ELR (cell line): ENCODE results near the gene RAB11FIP3.
"Not testable (repeated sequence)": the region's sequence is repeated elsewhere in the genome, so short reads cannot be mapped to it uniquely, and the experiment has no call there.

Experiments
- DNase-seq: peaks from one replicate; pipeline ENCODE4 v3.0.0-alpha.2; 2015; ENCODE audit warnings: low read depth

The RAB11FIP3 gene, protein sequence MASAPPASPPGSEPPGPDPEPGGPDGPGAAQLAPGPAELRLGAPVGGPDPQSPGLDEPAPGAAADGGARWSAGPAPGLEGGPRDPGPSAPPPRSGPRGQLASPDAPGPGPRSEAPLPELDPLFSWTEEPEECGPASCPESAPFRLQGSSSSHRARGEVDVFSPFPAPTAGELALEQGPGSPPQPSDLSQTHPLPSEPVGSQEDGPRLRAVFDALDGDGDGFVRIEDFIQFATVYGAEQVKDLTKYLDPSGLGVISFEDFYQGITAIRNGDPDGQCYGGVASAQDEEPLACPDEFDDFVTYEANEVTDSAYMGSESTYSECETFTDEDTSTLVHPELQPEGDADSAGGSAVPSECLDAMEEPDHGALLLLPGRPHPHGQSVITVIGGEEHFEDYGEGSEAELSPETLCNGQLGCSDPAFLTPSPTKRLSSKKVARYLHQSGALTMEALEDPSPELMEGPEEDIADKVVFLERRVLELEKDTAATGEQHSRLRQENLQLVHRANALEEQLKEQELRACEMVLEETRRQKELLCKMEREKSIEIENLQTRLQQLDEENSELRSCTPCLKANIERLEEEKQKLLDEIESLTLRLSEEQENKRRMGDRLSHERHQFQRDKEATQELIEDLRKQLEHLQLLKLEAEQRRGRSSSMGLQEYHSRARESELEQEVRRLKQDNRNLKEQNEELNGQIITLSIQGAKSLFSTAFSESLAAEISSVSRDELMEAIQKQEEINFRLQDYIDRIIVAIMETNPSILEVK

DNA sequence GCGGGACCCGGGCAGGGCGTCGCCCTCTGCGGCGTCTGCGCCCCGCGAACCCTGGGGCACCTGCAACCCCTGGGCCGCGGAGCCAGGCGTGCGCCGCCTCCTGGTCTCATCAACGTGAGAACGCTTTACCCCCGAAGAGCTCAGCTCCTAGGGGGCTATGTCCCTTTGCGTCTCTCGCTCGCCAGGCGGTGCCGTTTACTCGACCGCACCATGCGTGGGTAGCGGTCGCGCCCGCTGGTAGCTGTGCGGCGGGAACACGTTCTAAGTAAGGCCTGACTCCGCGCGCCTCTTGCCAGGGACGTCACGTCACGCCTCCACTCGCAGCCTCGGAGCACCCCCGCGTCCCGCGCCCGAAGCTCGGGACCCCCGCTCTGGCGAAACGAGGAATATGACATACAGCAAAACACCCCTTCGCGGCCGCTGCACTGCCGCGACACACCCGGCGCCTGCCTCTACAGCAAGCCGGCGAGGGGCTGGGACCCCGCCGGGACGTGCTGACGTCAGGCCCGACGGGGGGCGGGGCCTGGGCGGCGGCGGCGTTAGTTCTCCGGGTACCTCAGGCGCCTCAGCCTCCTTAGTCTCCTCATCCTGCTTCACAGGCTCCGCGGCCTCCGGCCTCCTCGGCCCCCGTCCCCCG lies at the start of gene RAB11FIP3:
TSS of gene RAB11FIP3 (plus strand) at position 568 of the 637 bp plus-strand sequence. CDS start 358 bp downstream, outside the sequence.
- DNase-seq = peak; percentile 81

DNA sequence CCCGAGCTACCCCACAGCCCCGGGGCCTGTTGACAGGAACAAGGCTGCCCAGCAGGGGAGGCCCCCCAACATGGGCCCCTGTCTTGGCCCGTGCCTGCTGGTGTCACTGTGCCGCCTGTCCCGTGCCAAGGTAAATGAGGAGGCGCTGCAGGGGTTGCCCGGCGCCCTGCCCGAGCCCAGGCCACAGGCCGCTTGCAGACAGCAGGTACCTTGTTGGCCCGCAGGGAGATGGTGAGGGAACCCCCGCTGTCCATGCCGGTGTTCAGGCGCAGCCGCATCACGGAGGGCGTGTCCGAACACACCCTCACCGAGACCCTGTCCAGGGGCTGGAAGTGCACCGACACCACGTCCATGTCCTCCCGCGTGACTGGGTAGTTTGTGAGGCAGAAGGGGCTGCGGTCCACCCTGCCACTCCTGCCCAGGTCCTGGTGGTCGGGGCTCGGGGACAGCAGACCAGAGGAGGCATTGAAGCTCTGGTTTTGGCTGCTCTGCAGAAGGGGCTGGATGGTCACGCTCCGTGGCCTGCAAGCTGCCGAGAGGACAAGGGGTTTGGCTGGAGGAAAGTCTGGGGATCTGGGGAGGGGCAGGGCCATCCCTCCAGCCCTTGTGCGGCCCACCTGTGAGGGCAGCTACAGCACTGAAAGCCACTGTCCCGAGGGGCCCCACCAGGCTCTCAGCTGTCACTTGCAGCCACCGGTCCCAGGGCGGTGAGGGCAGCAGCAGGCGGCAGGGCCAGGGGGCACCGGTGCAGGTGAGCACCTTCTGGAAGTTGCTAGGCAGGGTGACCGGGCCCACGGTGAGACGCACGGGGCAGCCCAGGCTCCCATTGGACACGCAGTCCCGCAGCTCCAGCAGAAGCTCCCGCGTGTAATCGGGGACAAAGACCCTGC lies 49.3 kb upstream of the RAB11FIP3 start:
- DNase-seq = no peak

DNA sequence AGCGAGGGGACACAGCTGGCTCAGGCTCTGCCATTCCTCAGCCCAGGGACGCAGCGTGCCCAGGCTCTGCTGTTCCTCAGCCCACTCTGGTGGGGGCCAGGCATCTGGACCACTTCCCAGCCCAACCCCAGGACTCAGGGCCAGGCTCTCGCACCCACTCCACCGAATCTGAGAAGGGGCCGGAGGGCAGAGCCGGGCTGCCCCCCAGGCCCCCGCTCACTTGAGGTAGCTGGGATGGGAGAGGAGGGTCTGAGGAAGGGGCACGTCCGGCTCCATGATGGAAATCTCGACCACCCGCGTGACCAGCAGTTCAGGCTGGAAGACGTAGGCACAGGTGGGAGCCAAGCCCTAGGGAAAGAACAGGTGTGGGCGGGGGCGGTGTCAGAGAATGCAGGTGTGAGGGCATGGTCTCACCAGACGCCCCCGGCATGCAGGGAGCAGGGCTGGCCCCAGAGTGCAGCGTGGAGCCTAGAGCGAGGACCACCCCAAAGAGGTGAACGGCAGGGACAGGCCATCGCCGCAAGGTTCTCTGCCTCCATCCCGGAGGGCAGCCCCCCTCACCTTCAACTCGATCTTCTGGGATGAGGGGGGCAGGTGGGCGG lies 48.5 kb upstream of the RAB11FIP3 start:
- no peak for DNase-seq

DNA sequence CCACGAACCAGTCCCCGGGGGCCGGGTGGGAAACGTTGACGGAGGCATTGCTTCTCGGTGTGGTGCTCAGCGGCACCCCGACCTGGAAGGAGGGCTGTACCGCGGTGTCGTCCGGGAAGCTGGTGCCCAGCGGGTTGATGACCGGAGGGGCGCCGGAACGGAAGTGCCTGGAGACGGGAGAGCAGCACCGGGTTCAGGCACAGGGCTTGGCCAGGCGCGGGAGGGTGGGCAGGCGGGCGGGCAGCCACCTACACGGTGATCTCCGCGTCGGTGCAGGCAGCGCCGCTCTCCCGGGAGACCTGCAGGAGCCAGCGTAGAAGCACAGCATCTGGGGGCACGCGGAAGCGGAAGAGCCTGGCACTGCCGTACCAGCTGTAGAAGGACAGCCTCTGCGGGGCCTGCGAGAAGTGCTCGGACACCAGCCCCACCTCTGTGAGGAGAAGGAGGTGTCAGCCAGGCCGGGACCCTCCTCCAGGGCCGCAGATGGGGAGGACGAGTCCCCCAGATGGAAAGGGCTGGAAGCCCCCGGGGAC lies 48.0 kb upstream of the RAB11FIP3 start:
- no peak for DNase-seq

DNA sequence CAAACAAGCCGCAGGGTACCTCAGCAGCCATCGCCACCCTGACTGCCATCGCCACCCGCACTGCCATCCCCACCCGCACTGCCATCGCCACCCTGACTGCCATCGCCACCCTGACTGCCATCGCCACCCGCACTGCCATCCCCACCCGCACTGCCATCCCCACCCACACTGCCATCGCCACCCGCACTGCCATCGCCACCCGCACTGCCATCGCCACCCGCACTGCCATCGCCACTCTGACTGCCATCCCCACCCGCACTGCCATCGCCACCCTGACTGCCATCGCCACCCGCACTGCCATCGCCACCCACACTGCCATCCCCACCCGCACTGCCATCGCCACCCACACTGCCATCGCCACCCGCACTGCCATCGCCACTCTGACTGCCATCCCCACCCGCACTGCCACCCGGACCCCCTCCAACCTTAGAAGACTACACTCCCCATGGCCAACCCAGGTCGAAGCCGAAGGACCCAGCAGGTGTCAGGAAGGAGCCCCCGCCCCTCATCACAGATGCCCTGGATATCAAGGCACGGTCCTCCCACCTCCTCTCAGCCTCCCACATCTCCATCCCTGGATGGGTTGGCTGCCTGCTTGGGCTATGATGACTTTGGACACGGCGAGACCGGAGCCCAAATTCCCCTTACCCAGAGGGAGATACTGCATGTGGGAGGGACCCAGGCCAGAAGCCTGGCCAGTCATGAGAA lies 47.2 kb upstream of the RAB11FIP3 start:
- DNase-seq = not testable (repeated sequence)

DNA sequence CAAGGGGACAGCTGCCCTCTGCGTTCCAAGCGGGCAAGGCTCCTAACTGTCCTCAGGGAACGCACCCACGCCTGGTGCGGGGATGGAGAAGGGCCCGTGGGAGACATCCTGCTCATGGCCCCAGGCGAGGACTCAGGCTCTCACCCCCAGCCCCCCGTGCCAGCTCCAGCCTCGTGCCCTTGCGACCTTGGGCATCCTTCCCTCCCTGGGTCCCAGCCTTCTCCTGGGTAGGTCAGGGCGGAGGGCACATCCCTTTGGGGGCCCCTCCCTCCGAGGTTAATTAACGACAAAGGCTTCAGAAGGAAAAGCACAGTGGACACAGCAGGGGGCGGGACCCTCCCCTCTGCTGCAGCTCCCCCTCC lies 46.6 kb upstream of the RAB11FIP3 start:
- no peak for DNase-seq

DNA sequence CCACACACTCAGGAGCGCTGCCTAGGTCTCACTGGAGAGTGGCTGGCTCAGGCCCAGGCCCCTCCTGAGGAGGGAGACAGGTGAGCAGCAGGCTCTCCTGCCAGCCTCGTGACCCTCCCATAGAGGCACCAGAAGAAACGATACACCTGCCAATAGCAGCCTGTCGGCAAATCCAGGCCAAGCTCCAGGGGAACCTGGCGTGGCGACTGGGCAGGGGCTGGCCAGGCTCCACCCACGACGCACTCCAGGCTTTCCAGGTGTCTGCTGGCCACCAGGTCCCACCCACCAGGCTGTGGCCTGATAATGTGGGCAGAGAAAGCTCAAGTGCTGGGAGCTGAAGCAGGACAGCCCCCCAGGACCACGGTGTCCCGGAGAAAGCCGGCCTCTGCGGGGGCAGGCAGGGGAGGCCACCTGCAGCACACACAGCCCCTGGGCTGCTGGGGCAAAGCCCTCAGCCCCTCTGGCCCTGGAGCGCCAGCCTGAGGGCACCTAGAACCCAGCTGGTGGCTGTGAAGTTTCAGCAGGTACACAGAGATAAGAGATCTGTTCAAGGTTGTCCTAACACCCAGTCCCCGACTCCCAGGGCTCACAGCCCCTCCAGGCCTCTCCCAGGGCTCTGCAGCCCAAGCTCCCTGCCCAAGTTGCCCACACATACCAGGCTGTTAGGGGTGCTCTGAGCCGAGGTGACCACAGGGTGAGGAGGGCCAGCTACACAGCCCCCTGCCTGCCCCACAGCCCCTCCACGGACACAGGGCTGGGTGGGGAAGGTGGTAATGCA lies 46.1 kb upstream of the RAB11FIP3 start:
- DNase-seq = no peak

DNA sequence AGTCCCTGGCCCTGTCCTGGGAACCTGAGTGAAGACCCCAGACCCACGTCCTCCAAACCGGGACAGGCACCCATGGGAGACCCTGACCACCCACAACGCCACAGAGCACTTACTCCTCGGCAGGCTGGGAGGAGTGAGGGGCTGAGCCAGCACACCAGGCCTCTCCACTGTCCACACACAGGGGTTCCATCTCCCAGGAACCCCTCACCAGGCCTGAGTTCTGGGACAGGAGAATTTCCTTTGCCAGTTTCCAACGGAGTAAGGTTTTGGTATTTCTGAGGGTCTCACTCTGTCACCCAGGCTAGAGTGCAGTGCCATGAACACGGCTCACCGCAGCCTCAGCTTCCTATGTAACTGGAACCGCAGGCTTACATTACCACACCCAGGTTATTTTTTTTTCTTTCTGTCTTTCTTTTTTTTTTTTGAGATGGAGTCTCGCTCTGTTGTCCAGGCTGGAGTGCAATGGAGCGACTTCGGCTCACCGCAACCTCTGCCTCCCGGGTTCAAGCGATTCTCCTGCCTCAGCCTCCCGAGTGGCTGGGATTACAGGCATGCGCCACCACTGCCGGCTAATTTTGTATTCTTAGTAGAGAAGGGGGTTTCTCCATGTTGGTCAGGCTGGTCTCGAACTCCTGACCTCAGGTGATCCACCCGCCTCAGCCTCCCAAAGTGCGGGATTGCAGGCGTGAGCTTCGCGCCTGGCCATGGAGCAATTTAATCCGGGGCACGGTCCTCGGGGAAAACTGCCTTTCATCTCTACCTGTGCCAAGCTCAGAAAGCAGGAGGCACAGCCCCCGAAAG lies 45.3 kb upstream of the RAB11FIP3 start:
- DNase-seq = no peak

DNA sequence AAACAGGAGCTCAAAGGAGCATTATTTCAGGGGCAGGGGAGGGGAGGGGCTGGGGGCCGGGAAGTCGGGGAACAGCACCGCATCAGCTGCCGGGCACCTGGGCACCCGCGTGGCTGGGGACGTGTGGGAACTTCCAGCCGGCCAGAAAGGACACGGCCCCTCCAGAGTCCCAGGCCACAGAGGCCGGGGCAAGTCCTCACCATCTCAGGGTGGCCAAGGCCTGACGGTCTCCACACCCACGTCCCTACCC lies 44.8 kb upstream of the RAB11FIP3 start:
- DNase-seq = no peak

DNA sequence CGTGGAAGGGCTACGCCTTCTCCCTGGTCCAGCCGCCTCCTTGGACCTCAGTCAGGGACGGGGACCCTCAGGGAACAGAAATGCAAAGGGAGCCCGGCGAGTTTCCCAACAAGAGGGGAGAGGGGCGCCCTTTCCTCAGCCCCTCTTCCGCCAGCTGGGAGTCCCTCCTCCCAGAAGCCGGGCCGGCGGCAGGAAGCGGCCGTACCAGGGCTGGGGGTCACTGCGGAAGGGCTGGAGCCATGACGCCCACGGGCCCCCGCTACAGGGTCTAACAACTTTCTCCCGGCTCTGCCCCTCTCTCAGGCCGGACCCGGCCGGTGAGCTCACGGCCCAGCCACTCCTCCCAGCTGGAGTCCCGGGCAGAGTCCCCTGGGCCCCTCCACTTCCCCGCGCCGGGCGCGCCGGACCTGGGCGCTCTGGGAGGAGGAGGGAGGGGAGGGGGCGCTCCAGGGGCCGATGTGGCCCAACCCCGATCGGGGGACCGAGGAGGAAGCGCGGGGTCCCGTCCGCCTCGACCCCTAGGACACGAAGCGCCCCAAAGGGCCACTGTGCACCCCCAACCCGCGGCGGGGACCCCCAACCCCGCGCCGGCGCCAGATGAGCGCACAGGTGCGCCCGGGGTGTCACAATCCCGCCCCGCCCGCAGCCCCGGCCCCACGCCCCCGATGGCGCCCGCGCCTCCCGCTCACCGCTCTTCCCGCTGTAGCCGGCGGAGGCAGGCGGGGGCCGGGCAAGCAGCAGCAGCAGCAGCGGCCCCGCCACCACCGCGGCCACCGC lies 44.2 kb upstream of the RAB11FIP3 start:
- DNase-seq = peak; percentile 36

DNA sequence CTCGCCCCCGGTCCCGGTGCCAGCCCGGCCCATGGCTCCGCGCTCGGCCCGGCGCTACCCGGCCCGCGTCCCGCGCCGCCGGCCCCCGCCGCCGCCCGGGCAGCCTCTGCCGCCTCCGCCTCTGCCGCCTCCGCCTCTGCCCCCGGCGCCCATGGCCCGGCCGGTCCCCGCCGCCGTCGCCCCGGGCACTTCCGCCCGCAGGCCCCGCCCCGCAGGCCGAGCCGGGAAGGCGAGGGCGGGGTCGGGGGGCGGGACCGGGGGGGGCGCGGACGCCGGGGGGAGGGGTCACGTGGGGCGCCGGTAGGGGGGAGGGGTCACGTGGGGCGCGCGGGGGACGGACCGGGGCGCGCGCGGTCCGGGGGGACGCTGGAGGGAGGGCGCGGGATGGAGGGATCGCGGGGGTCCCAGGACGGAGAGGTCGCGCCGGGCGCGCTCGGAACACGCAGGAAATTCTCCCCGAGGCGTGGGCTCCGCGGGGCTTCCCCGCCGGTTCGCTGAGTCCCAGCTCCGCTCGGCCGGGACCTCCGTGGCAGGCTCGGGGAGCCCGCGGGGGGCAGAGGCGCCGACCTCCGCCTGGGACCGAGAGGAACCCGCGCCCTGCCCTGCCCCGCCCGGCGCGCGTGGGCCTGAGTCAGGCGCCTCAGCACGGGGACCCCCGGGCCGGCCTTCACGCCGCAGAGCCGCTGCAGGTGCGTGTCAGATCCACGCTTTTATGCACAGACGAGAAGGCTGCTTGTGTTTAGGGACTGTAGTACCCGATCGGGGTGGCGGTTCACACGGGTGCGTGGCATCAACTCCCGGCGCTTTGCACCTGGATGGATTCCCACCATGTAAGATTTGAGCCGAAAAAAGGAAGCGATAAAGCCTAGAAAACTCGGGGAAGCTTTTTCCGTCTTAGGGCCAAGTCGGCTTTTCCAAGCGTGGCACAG lies 43.4 kb upstream of the RAB11FIP3 start, which contains the start of gene PGAP6:
TSS of gene PGAP6 (minus strand) at position 190 of the 929 bp plus-strand sequence. CDS start at position 33, 157 bp downstream.
- DNase-seq = peak; percentile 68

DNA sequence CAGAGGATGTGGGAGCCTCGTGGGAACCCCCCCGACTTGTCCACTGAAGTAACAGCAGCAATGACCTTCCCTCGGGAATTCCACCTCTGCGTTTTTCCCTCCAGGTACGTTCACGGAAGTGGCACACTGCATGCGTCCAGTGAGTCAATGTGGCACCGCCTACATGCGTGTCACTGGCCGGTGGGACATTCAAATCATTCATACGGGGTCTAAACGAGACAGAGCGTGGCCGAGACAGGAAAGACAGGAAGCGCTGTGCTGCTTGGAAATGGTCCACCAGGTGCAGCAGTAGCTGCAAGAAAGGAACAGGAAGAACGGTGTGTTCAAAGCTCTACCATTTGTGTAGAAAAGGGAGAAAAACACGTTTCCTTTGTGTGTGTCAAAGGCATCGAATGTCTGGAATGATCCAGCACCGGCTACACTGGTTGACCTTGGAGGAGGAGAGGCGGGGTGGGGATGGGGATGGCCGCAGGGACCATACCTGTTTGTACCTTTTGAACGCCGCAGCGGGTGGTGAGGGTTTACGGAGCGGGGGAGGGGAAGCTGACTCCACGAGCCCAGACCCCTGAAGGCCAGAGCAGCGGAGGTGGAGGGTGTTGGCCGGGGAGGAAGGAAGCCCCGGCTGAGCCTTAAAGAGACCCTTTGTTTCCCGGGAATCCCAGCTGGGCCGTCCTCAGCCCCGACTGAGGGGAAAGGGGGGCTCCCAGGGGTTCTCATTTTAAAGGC lies 42.0 kb upstream of the RAB11FIP3 start:
- no peak for DNase-seq

DNA sequence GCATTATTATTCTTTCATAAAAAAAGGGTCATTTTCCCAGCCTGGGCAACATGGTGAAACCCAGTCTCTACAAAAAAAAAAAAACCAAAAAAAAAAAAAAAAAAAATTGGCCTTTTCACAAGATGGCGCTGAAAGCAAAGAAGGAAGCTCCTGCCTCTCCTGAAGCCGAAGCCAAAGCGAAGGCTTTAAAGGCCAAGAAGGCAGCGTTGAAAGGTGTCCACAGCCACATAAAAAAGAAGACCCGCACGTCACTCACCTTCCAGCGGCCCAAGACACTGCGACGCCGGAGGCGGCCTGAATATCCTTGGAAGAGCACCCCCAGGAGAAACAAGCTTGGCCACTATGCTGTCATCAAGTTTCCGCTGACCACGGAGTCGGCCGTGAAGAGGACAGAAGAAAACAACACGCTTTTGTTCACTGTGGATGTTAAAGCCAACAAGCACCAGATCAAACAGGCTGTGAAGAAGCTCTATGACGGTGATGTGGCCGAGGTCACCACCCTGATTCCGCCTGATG lies 38.8 kb upstream of the RAB11FIP3 start:
- no peak for DNase-seq

DNA sequence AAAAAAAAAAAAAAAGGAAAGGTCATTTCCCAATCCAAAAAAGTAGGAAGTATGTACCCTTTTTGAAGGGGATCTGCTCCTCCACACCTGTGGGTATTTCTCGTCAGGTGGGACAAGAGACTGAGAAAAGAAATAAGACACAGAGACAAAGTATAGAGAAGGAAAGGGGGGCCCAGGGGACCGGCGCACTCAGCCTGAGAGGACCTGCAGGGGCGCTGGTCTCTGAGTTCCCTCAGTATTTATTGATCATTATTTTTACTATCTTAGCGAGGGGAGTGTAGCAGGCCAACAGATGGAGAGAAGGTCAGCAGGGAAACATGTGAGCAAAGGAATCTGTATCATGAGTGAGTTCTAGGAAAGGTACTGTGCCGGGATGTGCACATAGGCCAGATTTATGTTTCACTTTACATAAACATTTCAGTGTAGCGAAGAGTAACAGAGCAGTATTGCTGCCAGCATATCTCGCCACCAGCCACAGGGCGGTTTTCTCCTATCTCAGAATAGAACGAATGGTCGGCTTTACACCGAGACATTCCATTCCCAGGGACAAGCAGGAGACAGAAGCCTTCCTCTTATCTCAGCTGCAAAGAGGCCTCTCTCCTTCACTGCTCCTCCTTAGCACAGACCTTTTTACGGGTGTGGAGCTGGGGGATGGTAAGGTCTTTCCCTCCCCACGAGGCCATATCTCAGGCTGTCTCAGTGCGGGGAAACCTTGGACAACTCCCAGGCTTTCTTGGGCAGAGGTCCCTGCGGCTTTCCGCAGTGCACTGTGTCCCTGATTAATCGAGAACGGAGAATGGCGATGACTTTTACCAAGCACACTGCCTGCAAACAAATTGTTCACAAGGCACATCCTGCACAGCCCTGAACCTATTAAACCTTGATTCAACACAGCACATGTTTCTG lies 37.4 kb upstream of the RAB11FIP3 start:
- not testable (repeated sequence) for DNase-seq

DNA sequence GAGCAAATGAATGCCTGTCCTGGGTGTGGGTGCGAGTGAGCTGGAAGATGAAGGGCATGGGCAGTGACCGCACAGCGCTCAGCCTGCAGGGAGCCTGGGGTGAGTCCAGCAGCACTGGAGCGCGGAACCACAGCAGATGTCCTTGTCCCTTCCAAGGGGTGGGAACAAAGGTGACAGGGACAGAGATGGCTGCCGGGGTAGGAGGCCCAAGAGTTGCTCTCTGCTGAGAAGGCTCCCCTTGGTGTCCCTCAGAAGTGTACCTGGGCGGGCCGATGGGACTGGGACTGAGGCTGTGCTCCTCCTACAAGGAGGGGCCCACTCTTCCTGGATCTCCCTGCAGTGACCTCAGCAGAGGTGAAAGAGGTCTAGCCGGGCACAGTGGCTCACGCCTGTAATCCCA lies 36.1 kb upstream of the RAB11FIP3 start:
- DNase-seq = no peak
